PC-3 (cell line): ENCODE measurements around the gene CAMK1D.

Source experiments
- EZH2phosphoT487 ChIP-seq: fragments of 300-600 bp; sonication (generic); IDR thresholded peaks from 2 replicates; pipeline ENCODE4 v1.6.1; 2018; ENCODE audit warnings: mild to moderate bottlenecking, antibody characterized with exemption, low read length, borderline replicate concordance
- TF ChIP-seq, protein P1 (sequence below): fragments of 300-600 bp; sonication (generic); conservative IDR thresholded peaks from 2 replicates; pipeline ENCODE4 v1.5.1; 2017; ENCODE audit warnings: antibody characterized with exemption, low read depth, mild to moderate bottlenecking, low read length

- TF ChIP-seq EZH2phosphoT487, result no peak
- TF ChIP-seq, protein P1, sequence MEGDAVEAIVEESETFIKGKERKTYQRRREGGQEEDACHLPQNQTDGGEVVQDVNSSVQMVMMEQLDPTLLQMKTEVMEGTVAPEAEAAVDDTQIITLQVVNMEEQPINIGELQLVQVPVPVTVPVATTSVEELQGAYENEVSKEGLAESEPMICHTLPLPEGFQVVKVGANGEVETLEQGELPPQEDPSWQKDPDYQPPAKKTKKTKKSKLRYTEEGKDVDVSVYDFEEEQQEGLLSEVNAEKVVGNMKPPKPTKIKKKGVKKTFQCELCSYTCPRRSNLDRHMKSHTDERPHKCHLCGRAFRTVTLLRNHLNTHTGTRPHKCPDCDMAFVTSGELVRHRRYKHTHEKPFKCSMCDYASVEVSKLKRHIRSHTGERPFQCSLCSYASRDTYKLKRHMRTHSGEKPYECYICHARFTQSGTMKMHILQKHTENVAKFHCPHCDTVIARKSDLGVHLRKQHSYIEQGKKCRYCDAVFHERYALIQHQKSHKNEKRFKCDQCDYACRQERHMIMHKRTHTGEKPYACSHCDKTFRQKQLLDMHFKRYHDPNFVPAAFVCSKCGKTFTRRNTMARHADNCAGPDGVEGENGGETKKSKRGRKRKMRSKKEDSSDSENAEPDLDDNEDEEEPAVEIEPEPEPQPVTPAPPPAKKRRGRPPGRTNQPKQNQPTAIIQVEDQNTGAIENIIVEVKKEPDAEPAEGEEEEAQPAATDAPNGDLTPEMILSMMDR, result no peak
These were observed 484.8 kb downstream of the CAMK1D start for GRCh38 chr10:12834116-12834665.
